Smooth muscle cell (in vitro differentiated cells): ENCODE data around the gene BEND4. TPM values are rescaled to one million over a fixed set of nuclear protein-coding genes. Genes with fewer than 3 reads are reported as not detected.
"Not testable (repeated sequence)": the region's sequence is repeated elsewhere in the genome, so short reads cannot be mapped to it uniquely, and the experiment has no call there.

Experiments
- DNase-seq: peaks from one replicate; lab custom pipeline; 2025; ENCODE audit not compliant: unreplicated experiment; lab: John Stamatoyannopoulos, UW
- H2AFZ ChIP-seq: fragments of 200-600 bp; sonication (generic); 2 replicates; pipeline ENCODE4 v1.6.0; 2016; ENCODE audit warnings: antibody characterized with exemption, low read depth, mild to moderate bottlenecking
- H3F3A ChIP-seq: fragments of 200-600 bp; sonication (generic); 2 replicates; pipeline ENCODE4 v1.6.0; 2017; ENCODE audit warnings: antibody characterized with exemption, low read depth
- H3K27ac ChIP-seq: fragments of 200-600 bp; sonication (generic); 2 replicates; pipeline ENCODE4 v1.5.1; 2016; ENCODE audit warnings: low read depth, mild to moderate bottlenecking
- H3K27me3 ChIP-seq: fragments of 200-600 bp; sonication (generic); 2 replicates; pipeline ENCODE4 v1.6.1; 2016; ENCODE audit warnings: low read depth, mild to moderate bottlenecking
- H3K36me3 ChIP-seq: fragments of 200-600 bp; sonication (generic); 2 replicates; pipeline ENCODE4 v1.5.1; 2016; ENCODE audit warnings: low read depth
- H3K4me1 ChIP-seq: fragments of 200-600 bp; sonication (generic); 2 replicates; pipeline ENCODE4 v1.5.1; 2016; ENCODE audit warnings: low read depth
- H3K4me2 ChIP-seq: fragments of 200-600 bp; sonication (generic); 2 replicates; pipeline ENCODE4 v1.6.0; 2016; ENCODE audit warnings: mild to moderate bottlenecking
- H3K4me3 ChIP-seq: fragments of 200-600 bp; sonication (generic); 2 replicates; pipeline ENCODE4 v1.5.1; 2016; ENCODE audit warnings: mild to moderate bottlenecking
- H3K79me2 ChIP-seq: fragments of 200-600 bp; sonication (generic); 2 replicates; pipeline ENCODE4 v1.6.0; 2016; ENCODE audit warnings: low read depth, mild to moderate bottlenecking
- H3K9ac ChIP-seq: fragments of 200-600 bp; sonication (generic); 2 replicates; pipeline ENCODE4 v1.6.0; 2016; ENCODE audit warnings: low read depth
- H3K9me3 ChIP-seq: fragments of 200-600 bp; sonication (generic); replicated peaks from 2 replicates; pipeline ENCODE4 v1.5.1; 2016; ENCODE audit warnings: low read depth
- H4K20me1 ChIP-seq: fragments of 200-600 bp; sonication (generic); 2 replicates; pipeline ENCODE4 v1.6.0; 2016; ENCODE audit warnings: low read depth
- CTCF ChIP-seq: fragments of 200-600 bp; sonication (generic); IDR thresholded peaks from 2 replicates; pipeline ENCODE4 v1.5.1; 2017; ENCODE audit warnings: borderline replicate concordance, mild to moderate bottlenecking, antibody characterized with exemption; ENCODE audit not compliant: insufficient read depth, poor library complexity, severe bottlenecking
- WGBS: methylation state at CpG from one replicate; pipeline ENCODE4 v1.1.7; 2016; ENCODE audit warnings: low lambda C conversion rate; 5-methylcytosine and 5-hydroxymethylcytosine counted together
- polyA plus RNA-seq: library from polyadenylated mRNA; unstranded; fragments of >200 nt; fragmentation: Nextera tagmentation; extraction: Ambion mirVana; gene quantifications from 2 replicates; pipeline ENCODE4 v1.2.1, GENCODE V29; 2016
- total RNA-seq: library from RNA; depleted of rRNA; stranded (reverse); fragments of >200 nt; gene quantifications from 2 replicates; pipeline ENCODE4 v1.2.3, GENCODE V29; 2014

The BEND4 gene
- total and polyA plus RNA-seq, 2 experiments from 2014 or later = not detected

- WGBS = 73% methylated on average over 5 of the region's 5 CpGs
- no peaks in the 10 kb centered on the region for H3K4me1 ChIP-seq
- no peak overlapping the region for H3K9ac ChIP-seq
- TF ChIP-seq CTCF = no peak
- no peaks in the 10 kb centered on the region for H3K36me3 ChIP-seq
- no peak overlapping the region for H3K4me3 ChIP-seq
- no peaks in the 10 kb centered on the region for H3K27me3 ChIP-seq
- H2AFZ ChIP-seq = no peak overlapping the region
- no peaks in the 10 kb centered on the region for H4K20me1 ChIP-seq
- no peaks in the 10 kb centered on the region for H3K9me3 ChIP-seq
- no peak overlapping the region for H3K27ac ChIP-seq
- no peaks in the 10 kb centered on the region for H3F3A ChIP-seq
- no peak overlapping the region for H3K4me2 ChIP-seq
- H3K79me2 ChIP-seq = no peaks in the 10 kb centered on the region
- no peak for DNase-seq
Measured at GRCh38 chr4:42172128-42172790, 19.8 kb upstream of the BEND4 start.

GRCh38 chr4:42167709-42168108 is 15.3 kb upstream of the BEND4 start:
- no peak overlapping the region for H3K27ac ChIP-seq
- H3K4me2 ChIP-seq = no peak overlapping the region
- H3K36me3 ChIP-seq = no peaks in the 10 kb centered on the region
- H3K9me3 ChIP-seq = no peaks in the 10 kb centered on the region
- no peaks in the 10 kb centered on the region for H3F3A ChIP-seq
- DNase-seq = no peak
- H3K79me2 ChIP-seq = no peaks in the 10 kb centered on the region
- 65% methylated on average over 5 of the region's 5 CpGs for WGBS
- H2AFZ ChIP-seq = no peak overlapping the region
- no peak overlapping the region for H3K4me3 ChIP-seq
- H3K4me1 ChIP-seq = no peaks in the 10 kb centered on the region
- H3K9ac ChIP-seq = no peak overlapping the region
- TF ChIP-seq CTCF = no peak
- no peaks in the 10 kb centered on the region for H3K27me3 ChIP-seq
- no peaks in the 10 kb centered on the region for H4K20me1 ChIP-seq

GRCh38 chr4:42166186-42166585 is 13.7 kb upstream of the BEND4 start:
- H2AFZ ChIP-seq, H3K36me3 ChIP-seq, H3K9ac ChIP-seq, H3K79me2 ChIP-seq, H3F3A ChIP-seq, DNase-seq, H4K20me1 ChIP-seq, H3K4me3 ChIP-seq, H3K9me3 ChIP-seq, H3K27me3 ChIP-seq, H3K4me2 ChIP-seq, H3K27ac ChIP-seq, H3K4me1 ChIP-seq: not testable (repeated sequence)
- 75% methylated on average over 6 of the region's 6 CpGs for WGBS

GRCh38 chr4:42159271-42160001 is 7.0 kb upstream of the BEND4 start:
- Histone ChIP-seq H3K27ac (no peak overlapping the region), H2AFZ (no peak overlapping the region), H3K36me3 (no peaks in the 10 kb centered on the region), H3K9me3 (no peaks in the 10 kb centered on the region), H3F3A (no peaks in the 10 kb centered on the region), H3K27me3 (peaks cover 15% of the 10 kb centered on the region), H3K9ac (no peak overlapping the region), H3K79me2 (no peaks in the 10 kb centered on the region), H3K4me1 (no peaks in the 10 kb centered on the region), H3K4me2 (no peak overlapping the region), H4K20me1 (no peaks in the 10 kb centered on the region), H3K4me3 (no peak overlapping the region)
- 68% methylated on average over 8 of the region's 8 CpGs for WGBS
- no peak for DNase-seq
- TF ChIP-seq CTCF = no peak
